Panc1 (cell line): Measurements from ENCODE around the gene SIRPB1. TPM values are rescaled to one million over a fixed set of nuclear protein-coding genes. Genes with fewer than 3 reads are reported as not detected.

Experiments used
- ATAC-seq: fragments of 200-7000 bp; cut with Tn5 transposase; 2 replicates; pipeline ENCODE4 v1.9.1; 2020; ENCODE audit warnings: mild to moderate bottlenecking, moderate library complexity
- BruUV-seq: library from RNA; stranded (reverse); fragments of 400-500 nt; replicated peaks from 2 replicates; lab custom pipeline; 2021; lab: Mats Ljungman, UMichigan
- CTCF ChIA-PET: fragments of 300-600 bp; sonication (Branson Sonifier 250); formaldehyde crosslinking; loops from one replicate; lab custom pipeline; 2022; ENCODE audit warnings: antibody characterized with exemption; lab: Charles Lee
- POLR2A ChIA-PET: fragments of 300-600 bp; sonication (Branson Sonifier 250); formaldehyde crosslinking; loops from one replicate; lab custom pipeline; 2022; ENCODE audit warnings: antibody characterized with exemption; lab: Charles Lee
- DNase-seq: peaks from one replicate; pipeline ENCODE4 v3.0.0-alpha.2; 2010; ENCODE audit warnings: low read depth, low spot score
- H3K27ac ChIP-seq: 2 replicates; pipeline ENCODE4 v1.5.1; 2011; ENCODE audit warnings: mild to moderate bottlenecking, low read length, inconsistent platforms
- H3K27me3 ChIP-seq: fragments of 200-500 bp; sonication (Bioruptor generic); 2 replicates; pipeline ENCODE4 v1.6.0; 2014; ENCODE audit warnings: low read length, inconsistent platforms; ENCODE audit not compliant: control insufficient read depth, insufficient read depth
- H3K36me3 ChIP-seq: fragments of 200-500 bp; sonication (Bioruptor generic); 2 replicates; pipeline ENCODE4 v1.5.1; 2014; ENCODE audit warnings: inconsistent platforms, mild to moderate bottlenecking, low read length, moderate library complexity; ENCODE audit not compliant: control insufficient read depth, insufficient read depth
- H3K4me1 ChIP-seq: 2 replicates; pipeline ENCODE4 v1.5.1; 2011; ENCODE audit warnings: inconsistent platforms, mild to moderate bottlenecking, low read length, moderate library complexity; ENCODE audit not compliant: control insufficient read depth, insufficient read depth
- H3K4me3 ChIP-seq, 2 experiments: 2 replicates each; pipeline ENCODE4 v1.5.1; 2011 to 2012; ENCODE audit warnings: low read depth in 2 of 2, low read length in 2 of 2, mild to moderate bottlenecking in 2 of 2, inconsistent platforms in 1 of 2, moderate library complexity in 1 of 2
- H3K9me3 ChIP-seq: fragments of 200-500 bp; sonication (Bioruptor generic); 2 replicates; pipeline ENCODE4 v1.5.1; 2014; ENCODE audit warnings: low read depth, mild to moderate bottlenecking, inconsistent platforms, low read length, moderate library complexity; ENCODE audit not compliant: control insufficient read depth, insufficient read depth
- CTCF ChIP-seq: fragments of 450-650 bp; IDR thresholded peaks from 2 replicates; pipeline ENCODE4 v1.5.1; 2017; ENCODE audit warnings: mild to moderate bottlenecking
- POLR2AphosphoS5 ChIP-seq: IDR thresholded peaks from 2 replicates; pipeline ENCODE4 v1.6.1; 2012; ENCODE audit warnings: mild to moderate bottlenecking, low read depth, low read length, moderate library complexity
- REST ChIP-seq, 2 experiments: IDR thresholded peaks; 2 replicates each; pipeline ENCODE4 v1.6.1; 2011 to 2012; ENCODE audit warnings: low read depth in 2 of 2, control low read depth in 1 of 2, low read length in 1 of 2, mild to moderate bottlenecking in 1 of 2, moderate library complexity in 1 of 2; ENCODE audit not compliant: insufficient read depth in 1 of 2
- SIN3A ChIP-seq: IDR thresholded peaks from 2 replicates; pipeline ENCODE4 v1.6.1; 2012; ENCODE audit warnings: low read depth, mild to moderate bottlenecking, low read length, moderate library complexity, borderline replicate concordance; ENCODE audit not compliant: insufficient read depth
- TCF7L2 ChIP-seq: IDR thresholded peaks from 2 replicates; pipeline ENCODE4 v1.6.1; 2011; ENCODE audit warnings: mild to moderate bottlenecking, low read depth, low read length, inconsistent platforms
- in situ Hi-C: cut with HindIII; loops from 2 replicates; pipeline ENCODE4 v1.10.0; 2016; ENCODE audit warnings: low sequenced_read_pairs, low pct_unique_long_range_greater_than_20kb
- intact Hi-C: fragments of 100-400 bp; cut with micrococcal nuclease; formaldehyde crosslinking; loops from one replicate; pipeline ENCODE4 v1.10.0; 2022; ENCODE audit not compliant: unreplicated experiment
- total RNA-seq: library from RNA; stranded (reverse); gene quantifications from one replicate; pipeline ENCODE4 v1.2.1, GENCODE V29; 2021; ENCODE audit not compliant: unreplicated experiment

Gene SIRPB1
- total RNA-seq, 1 experiment from 2014 or later: 0.72 TPM

- no peak overlapping the region for H3K27ac ChIP-seq
- POLR2A ChIA-PET: no interaction called here
- no peak for TF ChIP-seq POLR2AphosphoS5
- no peak for TF ChIP-seq REST (IDR thresholded peaks at IDR 0.05; ENCODE audit: insufficient read depth in 1 of 2, low read depth in 2 of 2, low read length in 1 of 2)
- no peak for TF ChIP-seq SIN3A
- TF ChIP-seq TCF7L2: no peak
- no peak for TF ChIP-seq CTCF
- H3K9me3 ChIP-seq: no peaks in the 10 kb centered on the region
- H3K4me1 ChIP-seq: no peaks in the 10 kb centered on the region
- DNase-seq: no peak
- CTCF ChIA-PET: no interaction called here
- no peaks in the 10 kb centered on the region; the same call in 1 of the 2 replicates for H3K27me3 ChIP-seq
- intact Hi-C loops: no loop called here
- in situ Hi-C loops: no loop called here
- no peaks in the 10 kb centered on the region for H3K36me3 ChIP-seq
- no peak overlapping the region for H3K4me3 ChIP-seq
- ATAC-seq: no peak
- BruUV-seq: no TSS peak
Measured at GRCh38 chr20:1595333-1595732, 24.5 kb downstream of the SIRPB1 start.

GRCh38 chr20:1588533-1589460 is 31.0 kb downstream of the SIRPB1 start:
- TF ChIP-seq SIN3A (no peak), CTCF (peak; percentile 46)
- ChIA-PET CTCF (interaction anchor here (0.6 to 0.7 kb wide), 2 partner anchors 178 to 188 kb away, joined by 3 to 6 read pairs; no protein-coding TSS in a partner anchor), POLR2A (no interaction called here)
- no peak overlapping the region for H3K4me3 ChIP-seq
- intact Hi-C loops: no loop called here
- H3K4me1 ChIP-seq: no peaks in the 10 kb centered on the region
- H3K27me3 ChIP-seq: no peaks in the 10 kb centered on the region; the same call in 1 of the 2 replicates
- H3K27ac ChIP-seq: no peak overlapping the region
- 0 out of 2 replicates have a peak, but pooled peaks have one; percentile 66 for ATAC-seq
- H3K9me3 ChIP-seq: no peaks in the 10 kb centered on the region
- no TSS peak for BruUV-seq
- in situ Hi-C loops: no loop called here
- DNase-seq: no peak
- no peaks in the 10 kb centered on the region for H3K36me3 ChIP-seq
